ENCODE measurements around the gene NR2F1. TPM values are rescaled to one million over a fixed set of nuclear protein-coding genes. Genes with fewer than 3 reads are reported as not detected.

The NR2F1 gene
- total RNA-seq, 4 donors from 2014 or later, result 1.5 to 6.2 (median 3.2) TPM

DNA sequence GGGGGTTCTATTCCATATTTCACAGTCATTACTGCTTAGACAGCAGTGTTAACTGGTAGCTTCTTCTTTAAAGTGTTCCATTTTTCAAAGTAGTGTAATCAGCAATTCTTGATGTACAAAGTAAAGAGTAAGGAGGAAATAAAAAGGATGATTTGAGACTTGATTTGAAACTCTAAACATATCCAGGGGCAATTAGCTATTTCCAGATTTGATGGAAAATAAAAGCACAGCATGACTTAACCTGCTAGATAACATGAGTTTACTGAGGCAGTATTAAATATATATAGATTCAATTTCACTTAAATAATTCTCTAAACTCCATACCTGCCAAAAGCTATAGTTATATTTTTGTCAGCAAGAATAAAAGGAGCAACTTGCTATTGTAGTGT, 29.8 kb downstream of the NR2F1 start:
- intact Hi-C loops (cut with DNase I; ENCODE audit: low total_unique reads), result no loop called here
- Histone ChIP-seq H3K27ac (no peak overlapping the region), H3K4me1 (peaks cover 0 to 14% (median 6%) of the 10 kb centered on the region in 4 donors), H3K27me3 (peaks cover 81% of the 10 kb centered on the region), H3K36me3 (no peaks in the 10 kb centered on the region), H3K4me3 (no peak overlapping the region), H3K9me3 (no peaks in the 10 kb centered on the region)
- in situ Hi-C loops (cut with MboI; ENCODE audit: low pct_ligation_motif_present in 1 of 4, low pct_unique_long_range_greater_than_20kb in 1 of 4, low sequenced_read_pairs in 3 of 4), result loop anchor here in 3 of 4 donors (10.0 to 25.0 kb wide), 2 partner anchors 174 to 182 kb away; no protein-coding TSS in a partner anchor
- TF ChIP-seq, protein P1, sequence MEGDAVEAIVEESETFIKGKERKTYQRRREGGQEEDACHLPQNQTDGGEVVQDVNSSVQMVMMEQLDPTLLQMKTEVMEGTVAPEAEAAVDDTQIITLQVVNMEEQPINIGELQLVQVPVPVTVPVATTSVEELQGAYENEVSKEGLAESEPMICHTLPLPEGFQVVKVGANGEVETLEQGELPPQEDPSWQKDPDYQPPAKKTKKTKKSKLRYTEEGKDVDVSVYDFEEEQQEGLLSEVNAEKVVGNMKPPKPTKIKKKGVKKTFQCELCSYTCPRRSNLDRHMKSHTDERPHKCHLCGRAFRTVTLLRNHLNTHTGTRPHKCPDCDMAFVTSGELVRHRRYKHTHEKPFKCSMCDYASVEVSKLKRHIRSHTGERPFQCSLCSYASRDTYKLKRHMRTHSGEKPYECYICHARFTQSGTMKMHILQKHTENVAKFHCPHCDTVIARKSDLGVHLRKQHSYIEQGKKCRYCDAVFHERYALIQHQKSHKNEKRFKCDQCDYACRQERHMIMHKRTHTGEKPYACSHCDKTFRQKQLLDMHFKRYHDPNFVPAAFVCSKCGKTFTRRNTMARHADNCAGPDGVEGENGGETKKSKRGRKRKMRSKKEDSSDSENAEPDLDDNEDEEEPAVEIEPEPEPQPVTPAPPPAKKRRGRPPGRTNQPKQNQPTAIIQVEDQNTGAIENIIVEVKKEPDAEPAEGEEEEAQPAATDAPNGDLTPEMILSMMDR (IDR thresholded peaks at IDR 0.05), result no peak
- TF ChIP-seq POLR2A (IDR thresholded peaks at IDR 0.05) (no peak), POLR2AphosphoS5 (IDR thresholded peaks at IDR 0.05) (no peak), EP300 (IDR thresholded peaks at IDR 0.05; ENCODE audit: low read depth) (no peak)
- no peak for DNase-seq

DNA sequence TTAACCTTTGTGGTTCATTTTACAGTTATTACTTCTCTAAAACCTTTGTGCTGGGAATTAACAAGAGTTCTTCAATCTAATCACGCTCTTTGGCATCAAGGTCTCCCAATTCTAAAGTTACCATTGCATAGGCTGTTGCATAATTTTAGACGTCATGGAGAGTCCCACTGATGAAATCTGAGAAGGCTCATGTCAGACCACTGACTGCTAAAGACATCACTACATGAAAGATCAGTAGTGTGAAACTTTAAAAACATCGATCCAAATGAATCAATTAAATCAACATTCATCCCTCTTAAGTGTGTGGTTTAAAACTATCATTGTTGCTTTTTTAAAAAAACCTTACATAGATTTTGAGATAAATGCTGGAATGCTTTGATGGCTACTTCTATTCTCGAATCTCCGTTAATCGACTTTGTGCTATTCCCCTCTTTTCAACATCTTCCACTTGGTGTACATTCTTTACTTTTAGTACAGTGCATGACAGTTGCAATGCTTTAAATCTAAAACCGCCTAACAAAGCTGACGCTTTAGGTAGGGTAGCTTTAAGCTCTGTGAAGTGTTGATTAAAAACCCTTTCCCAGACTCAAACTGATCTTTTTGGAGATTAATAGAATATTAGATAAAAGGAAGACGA, 33.6 kb downstream of the NR2F1 start:
- H3K9me3 ChIP-seq, result no peaks in the 10 kb centered on the region
- no peak overlapping the region for H3K4me3 ChIP-seq
- no peaks in the 10 kb centered on the region for H3K36me3 ChIP-seq
- peaks cover 2 to 21% (median 5%) of the 10 kb centered on the region in 4 donors for H3K4me1 ChIP-seq
- DNase-seq, result no peak
- 88 to 96% methylated on average over 9 of the region's 9 CpGs for WGBS, 2 donors (ENCODE audit: low coverage in 1 of 2)
- TF ChIP-seq EP300 (IDR thresholded peaks at IDR 0.05; ENCODE audit: low read depth) (no peak), POLR2AphosphoS5 (IDR thresholded peaks at IDR 0.05) (no peak), POLR2A (IDR thresholded peaks at IDR 0.05) (no peak)
- TF ChIP-seq, protein P1 (IDR thresholded peaks at IDR 0.05), result no peak
- H3K27me3 ChIP-seq, result peaks cover 43% of the 10 kb centered on the region
- H3K27ac ChIP-seq, result no peak overlapping the region
- intact Hi-C loops (cut with DNase I; ENCODE audit: low total_unique reads), result no loop called here
- in situ Hi-C loops (cut with MboI; ENCODE audit: low pct_ligation_motif_present in 1 of 4, low pct_unique_long_range_greater_than_20kb in 1 of 4, low sequenced_read_pairs in 3 of 4), result loop anchor here in 3 of 4 donors (10.0 to 25.0 kb wide), 2 partner anchors 171 to 178 kb away; no protein-coding TSS in a partner anchor

DNA sequence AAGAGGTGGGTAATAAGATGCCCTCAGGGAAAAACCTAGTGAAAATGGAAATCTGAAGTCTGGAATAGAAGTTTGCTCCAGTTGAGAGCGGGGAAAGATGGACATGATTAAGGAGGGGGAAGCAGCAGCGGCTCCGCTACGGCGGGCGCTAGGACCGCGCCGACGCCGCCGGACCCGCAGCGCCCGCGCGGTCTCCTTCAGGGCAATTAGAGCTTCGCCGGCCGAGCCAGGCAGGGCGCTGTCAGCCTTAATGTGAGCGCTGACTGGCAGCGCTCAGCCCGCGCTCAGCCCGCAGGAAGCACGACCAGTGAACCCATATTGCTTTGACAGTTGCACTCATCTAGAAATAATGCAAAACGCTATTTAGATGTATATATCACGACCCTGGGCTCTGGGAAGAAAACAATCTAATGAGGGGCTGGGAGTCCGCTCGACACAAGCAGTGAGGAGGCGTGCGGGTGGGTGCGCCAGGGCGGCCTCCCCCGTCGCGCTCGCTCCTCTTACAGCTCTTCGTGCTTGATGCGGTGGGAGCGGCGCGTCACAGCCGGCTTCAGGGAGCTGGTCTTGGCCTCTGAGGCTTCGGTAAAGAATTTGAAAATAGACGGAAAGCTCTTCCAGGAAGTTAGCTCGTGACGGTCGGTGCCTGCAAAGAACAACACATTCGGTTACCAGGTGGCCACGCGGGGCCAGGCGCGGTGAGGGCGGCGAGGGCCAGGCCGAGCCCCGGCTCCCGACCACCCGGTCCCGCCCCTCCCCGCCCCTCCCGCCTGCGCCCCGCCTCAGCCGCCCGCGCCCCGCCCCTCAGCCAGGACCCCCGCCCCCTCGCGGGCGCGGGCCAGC, 37.7 kb downstream of the NR2F1 start:
- Histone ChIP-seq H3K4me3 (peak overlapping the region; percentile 41 to 59 (median 57)), H3K4me1 (peaks cover 0 to 14% (median 3%) of the 10 kb centered on the region in 4 donors), H3K27me3 (peaks cover 3% of the 10 kb centered on the region), H3K9me3 (no peaks in the 10 kb centered on the region), H3K36me3 (no peaks in the 10 kb centered on the region), H3K27ac (peak overlapping the region; percentile 56 to 80 (median 72))
- WGBS, 2 donors (ENCODE audit: low coverage in 1 of 2), result 0 to 5% methylated on average over 1 to 35 of the region's 75 CpGs
- in situ Hi-C loops (cut with MboI; ENCODE audit: low pct_ligation_motif_present in 1 of 4, low pct_unique_long_range_greater_than_20kb in 1 of 4, low sequenced_read_pairs in 3 of 4) (loop anchor here in 2 of 4 donors (25.0 kb wide), 1 partner anchor 167 kb away; no protein-coding TSS in a partner anchor), intact Hi-C loops (cut with DNase I; ENCODE audit: low total_unique reads) (no loop called here)
- no peak for TF ChIP-seq EP300 (IDR thresholded peaks at IDR 0.05; ENCODE audit: low read depth)
- TF ChIP-seq, protein P1 (IDR thresholded peaks at IDR 0.05), result no peak
- no peak for TF ChIP-seq POLR2A (IDR thresholded peaks at IDR 0.05)
- no peak for TF ChIP-seq POLR2AphosphoS5 (IDR thresholded peaks at IDR 0.05)
- peak; percentile 67 for DNase-seq

DNA sequence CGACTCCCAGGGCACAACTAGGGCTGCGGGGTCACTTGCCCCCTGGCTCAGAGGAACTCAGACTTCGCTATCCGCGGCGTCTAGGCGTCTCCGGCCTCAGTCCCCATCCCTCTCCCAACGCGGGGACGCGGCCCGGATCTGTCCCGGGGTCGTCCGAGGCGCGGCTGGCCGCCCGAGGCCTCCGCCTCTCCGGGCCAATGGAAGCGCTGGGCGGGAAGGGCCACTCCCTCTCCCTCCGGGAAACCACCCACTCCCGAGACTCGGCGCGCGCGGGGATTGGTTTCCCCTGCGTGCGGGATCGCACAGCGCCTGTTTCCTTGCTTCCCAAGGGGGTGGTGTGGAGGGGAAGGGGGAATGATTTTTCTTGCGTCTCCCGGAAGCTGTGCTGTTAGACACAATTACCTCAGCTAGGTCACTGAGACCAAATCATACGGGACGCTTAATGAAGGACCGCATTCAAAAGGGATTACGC, 38.3 kb downstream of the NR2F1 start:
- peak in 1 of 3 donors; percentile 38 for TF ChIP-seq POLR2AphosphoS5 (IDR thresholded peaks at IDR 0.05)
- no peak for TF ChIP-seq EP300 (IDR thresholded peaks at IDR 0.05; ENCODE audit: low read depth)
- no peak for TF ChIP-seq POLR2A (IDR thresholded peaks at IDR 0.05)
- TF ChIP-seq, protein P1 (IDR thresholded peaks at IDR 0.05), result no peak
- H3K36me3 ChIP-seq, result no peaks in the 10 kb centered on the region
- peak; percentile 62 for DNase-seq
- intact Hi-C loops (cut with DNase I; ENCODE audit: low total_unique reads), result no loop called here
- H3K4me3 ChIP-seq, result peak overlapping the region; percentile 41 to 59 (median 57)
- peak overlapping the region; percentile 56 to 80 (median 72) for H3K27ac ChIP-seq
- H3K9me3 ChIP-seq, result no peaks in the 10 kb centered on the region
- WGBS, 2 donors (ENCODE audit: low coverage in 1 of 2), result 13% methylated on average over 14 of the region's 41 CpGs; no CpG with 5 or more reads in 1 of the 2 donors
- peaks cover 0 to 14% (median 3%) of the 10 kb centered on the region in 4 donors for H3K4me1 ChIP-seq
- no peaks in the 10 kb centered on the region for H3K27me3 ChIP-seq
- in situ Hi-C loops (cut with MboI; ENCODE audit: low pct_ligation_motif_present in 1 of 4, low pct_unique_long_range_greater_than_20kb in 1 of 4, low sequenced_read_pairs in 3 of 4), result loop anchor here in 2 of 4 donors (25.0 kb wide), 1 partner anchor 166 kb away; no protein-coding TSS in a partner anchor
